Kasumi-1 (cell line): Measurements from ENCODE around the gene S1PR5.

Experiments
- DNase-seq, 2 experiments: peaks; one replicate each; lab custom pipeline; 2025; lab: John Stamatoyannopoulos, UW

S1PR5 gene

DNA sequence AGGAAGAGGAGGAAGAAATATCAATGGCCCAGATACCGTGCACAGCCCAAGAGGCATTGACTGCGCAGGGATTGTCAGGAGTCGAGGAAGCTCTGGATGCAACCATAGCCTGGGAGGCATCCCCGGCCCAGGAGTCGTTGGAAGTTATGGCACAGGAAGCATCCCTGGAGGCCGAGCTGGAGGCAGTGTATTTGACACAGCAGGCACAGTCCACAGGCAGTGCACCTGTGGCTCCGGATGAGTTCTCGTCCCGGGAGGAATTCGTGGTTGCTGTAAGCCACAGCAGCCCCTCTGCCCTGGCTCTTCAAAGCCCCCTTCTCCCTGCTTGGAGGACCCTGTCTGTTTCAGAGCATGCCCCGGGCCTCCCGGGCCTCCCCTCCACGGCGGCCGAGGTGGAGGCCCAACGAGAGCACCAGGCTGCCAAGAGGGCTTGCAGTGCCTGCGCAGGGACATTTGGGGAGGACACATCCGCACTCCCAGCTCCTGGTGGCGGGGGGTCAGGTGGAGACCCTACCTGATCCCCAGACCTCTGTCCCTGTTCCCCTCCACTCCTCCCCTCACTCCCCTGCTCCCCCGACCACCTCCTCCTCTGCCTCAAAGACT lies 50.0 kb downstream of the S1PR5 start:
- no peak for DNase-seq

DNA sequence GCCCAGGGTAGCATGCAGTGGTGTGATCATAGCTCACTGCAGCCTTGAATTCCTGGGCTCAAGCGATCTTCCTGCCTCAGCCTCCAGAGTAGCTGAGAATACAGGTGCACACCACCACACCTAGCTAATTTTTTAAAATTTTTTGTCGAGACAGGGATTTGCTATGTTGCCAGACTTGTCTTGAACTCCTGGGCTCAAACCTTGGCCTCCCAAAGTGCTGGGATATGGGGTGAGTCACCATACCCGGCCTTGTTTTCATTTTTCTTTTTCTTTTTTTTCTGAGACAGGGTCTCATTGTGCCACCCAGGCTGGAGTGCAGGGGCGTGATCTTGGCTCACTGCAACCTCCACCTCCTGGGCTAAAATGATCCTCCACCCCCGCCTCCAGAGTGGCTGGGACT lies 52.8 kb downstream of the S1PR5 start:
- no peak for DNase-seq
